Liver (tissue), 9 donors: ENCODE results near the gene COX10. TPM values are rescaled to one million over a fixed set of nuclear protein-coding genes. Genes with fewer than 3 reads are reported as not detected.

ENCODE experiments used
- DNase-seq: peaks from one replicate; pipeline ENCODE4 v3.0.0-alpha.2; 2017; ENCODE audit warnings: low spot score
- H3K27ac ChIP-seq, 2 donors: one replicate each; pipeline ENCODE4 v1.7.0; 2013; ENCODE audit warnings: inconsistent platforms in 2 of 2, low read length in 2 of 2, control low read depth in 1 of 2, low read depth in 1 of 2, mild to moderate bottlenecking in 1 of 2
- H3K27me3 ChIP-seq, 4 donors: one replicate each; pipeline versions ENCODE4 v1.6.1 to v1.7.0; 2013; ENCODE audit warnings: low read length in 3 of 4, inconsistent platforms in 1 of 4, mild to moderate bottlenecking in 1 of 4, moderate library complexity in 1 of 4; ENCODE audit not compliant: control insufficient read depth in 4 of 4, insufficient read depth in 4 of 4
- H3K36me3 ChIP-seq, 4 donors: one replicate each; pipeline versions ENCODE4 v1.6.1 to v1.7.0; 2013; ENCODE audit warnings: low read length in 3 of 4, mild to moderate bottlenecking in 3 of 4, low read depth in 1 of 4, moderate library complexity in 1 of 4; ENCODE audit not compliant: control insufficient read depth in 4 of 4, insufficient read depth in 3 of 4
- H3K4me1 ChIP-seq, 4 donors: one replicate each; pipeline versions ENCODE4 v1.6.1 to v1.7.0; 2013; ENCODE audit warnings: low read length in 3 of 4, mild to moderate bottlenecking in 3 of 4, moderate library complexity in 1 of 4; ENCODE audit not compliant: control insufficient read depth in 4 of 4, insufficient read depth in 4 of 4
- H3K4me3 ChIP-seq, 3 donors: one replicate each; pipeline versions ENCODE4 v1.6.1 to v1.7.0; 2013; ENCODE audit warnings: low read length in 3 of 3, control low read depth in 1 of 3, low read depth in 1 of 3, mild to moderate bottlenecking in 1 of 3
- H3K9ac ChIP-seq, 2 donors: one replicate each; pipeline ENCODE4 v1.7.0; 2013; ENCODE audit warnings: low read length in 2 of 2, mild to moderate bottlenecking in 2 of 2, moderate library complexity in 2 of 2, control low read depth in 1 of 2, low read depth in 1 of 2
- H3K9me3 ChIP-seq, 4 donors: one replicate each; pipeline versions ENCODE4 v1.6.1 to v1.7.0; 2013; ENCODE audit warnings: low read length in 3 of 4; ENCODE audit not compliant: control insufficient read depth in 4 of 4
- EGR1 ChIP-seq, 2 donors: IDR thresholded peaks; 2 replicates each; pipeline ENCODE4 v1.6.1; 2016 to 2018; ENCODE audit warnings: antibody characterized with exemption in 2 of 2, low read depth in 2 of 2
- FOXA1 ChIP-seq: IDR thresholded peaks from 2 replicates; pipeline ENCODE4 v1.6.1; 2016; ENCODE audit warnings: antibody characterized with exemption
- FOXA2 ChIP-seq: IDR thresholded peaks from 2 replicates; pipeline ENCODE4 v1.6.1; 2016; ENCODE audit warnings: antibody characterized with exemption
- GABPA ChIP-seq, 2 donors: IDR thresholded peaks in 1 of 2; conservative IDR thresholded peaks in 1 of 2; 2 replicates each; pipeline ENCODE4 v1.6.1; 2016; ENCODE audit warnings: antibody characterized with exemption in 2 of 2, mild to moderate bottlenecking in 1 of 2, moderate library complexity in 1 of 2
- HNF4A ChIP-seq, 2 donors: conservative IDR thresholded peaks; 2 replicates each; pipeline ENCODE4 v1.6.1; 2016; ENCODE audit warnings: antibody characterized with exemption in 2 of 2, mild to moderate bottlenecking in 2 of 2
- HNF4G ChIP-seq: IDR thresholded peaks from 2 replicates; pipeline ENCODE4 v1.6.1; 2016; ENCODE audit warnings: antibody characterized with exemption
- JUND ChIP-seq, 2 donors: IDR thresholded peaks; 2 replicates each; pipeline ENCODE4 v1.6.1; 2016; ENCODE audit warnings: antibody characterized with exemption in 2 of 2
- NR2F2 ChIP-seq: IDR thresholded peaks from 2 replicates; pipeline ENCODE4 v1.6.1; 2016; ENCODE audit warnings: antibody characterized with exemption
- RXRA ChIP-seq, 2 donors: IDR thresholded peaks; 2 replicates each; pipeline ENCODE4 v1.6.1; 2017 to 2018; ENCODE audit warnings: antibody characterized with exemption in 2 of 2, mild to moderate bottlenecking in 1 of 2
- SP1 ChIP-seq: IDR thresholded peaks from 2 replicates; pipeline ENCODE4 v1.6.1; 2018; ENCODE audit warnings: antibody characterized with exemption, mild to moderate bottlenecking
- TAF1 ChIP-seq: conservative IDR thresholded peaks from 2 replicates; pipeline ENCODE4 v1.6.1; 2016; ENCODE audit warnings: antibody characterized with exemption, mild to moderate bottlenecking
- YY1 ChIP-seq: IDR thresholded peaks from 2 replicates; pipeline ENCODE4 v1.6.1; 2016; ENCODE audit warnings: antibody characterized with exemption, mild to moderate bottlenecking
- WGBS: extraction: QIAGEN DNeasy Blood & Tissue Kit; methylation state at CpG from one replicate; pipeline ENCODE4 v1.1.7; 2013; 5-methylcytosine and 5-hydroxymethylcytosine counted together
- polyA plus RNA-seq, 2 donors: library from polyadenylated mRNA; stranded (reverse) in 1 of 2; unstranded in 1 of 2; fragments of 200-250 nt in 1 of 2; fragments of >200 nt in 1 of 2; fragmentation: Nextera tagmentation in 1 of 2; extraction: Ambion mirVana in 1 of 2; gene quantifications; one replicate each; pipeline versions ENCODE4 v1.2.1 to v1.2.3, GENCODE V29; 2013 to 2015
- total RNA-seq, 2 donors: library from RNA; depleted of rRNA; stranded (reverse); fragments of >200 nt; gene quantifications; one replicate each; pipeline ENCODE4 v1.2.3, GENCODE V29; 2014
- TF ChIP-seq, protein P1 (sequence below): fragments of 150-350 bp; IDR thresholded peaks from 2 replicates; pipeline ENCODE4 v1.5.1; 2017; ENCODE audit warnings: improper control_type of control experiment, low read depth, low read length; ENCODE audit not compliant: missing input control
- TF ChIP-seq, protein P2 (sequence below): IDR thresholded peaks from 2 replicates; pipeline ENCODE4 v1.6.1; 2016; ENCODE audit warnings: antibody characterized with exemption
- TF ChIP-seq, protein P3 (sequence below): IDR thresholded peaks from 2 replicates; pipeline ENCODE4 v1.6.1; 2016; ENCODE audit warnings: antibody characterized with exemption
- TF ChIP-seq, protein P4 (sequence below): IDR thresholded peaks from 2 replicates; pipeline ENCODE4 v1.6.1; 2016; ENCODE audit warnings: antibody characterized with exemption
- TF ChIP-seq, protein P5 (sequence below): IDR thresholded peaks from 2 replicates; pipeline ENCODE4 v1.6.1; 2016; ENCODE audit warnings: antibody characterized with exemption, mild to moderate bottlenecking
- donor health status: healthy.
- donor health status: healthy.
- donor health status: healthy.
- donor health status: healthy.
- donor health status: healthy.

The COX10 gene
- total and polyA plus RNA-seq, 4 donors = 7.0 to 15.1 (median 8.7) TPM

DNA sequence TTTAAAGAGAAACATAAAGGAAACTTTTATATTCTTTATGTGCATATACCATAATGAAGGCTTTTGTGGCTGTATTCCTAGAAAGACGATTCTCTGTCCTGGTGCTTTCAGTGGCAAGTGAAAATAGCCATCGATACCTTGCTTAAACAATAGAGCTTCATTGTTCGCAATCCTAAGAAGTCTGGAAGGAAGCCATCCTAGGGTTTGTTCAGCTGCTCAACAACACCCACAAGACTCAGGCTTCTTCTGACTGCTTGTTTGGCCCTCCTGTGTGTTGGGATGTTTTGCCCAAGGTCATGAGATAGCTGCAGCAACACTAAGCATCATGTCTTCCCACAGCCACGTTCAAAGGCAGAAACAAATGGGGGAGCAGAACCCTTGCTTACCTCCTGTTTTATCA is 36.1 kb upstream of the COX10 start (continued):
- TF ChIP-seq, protein P1, sequence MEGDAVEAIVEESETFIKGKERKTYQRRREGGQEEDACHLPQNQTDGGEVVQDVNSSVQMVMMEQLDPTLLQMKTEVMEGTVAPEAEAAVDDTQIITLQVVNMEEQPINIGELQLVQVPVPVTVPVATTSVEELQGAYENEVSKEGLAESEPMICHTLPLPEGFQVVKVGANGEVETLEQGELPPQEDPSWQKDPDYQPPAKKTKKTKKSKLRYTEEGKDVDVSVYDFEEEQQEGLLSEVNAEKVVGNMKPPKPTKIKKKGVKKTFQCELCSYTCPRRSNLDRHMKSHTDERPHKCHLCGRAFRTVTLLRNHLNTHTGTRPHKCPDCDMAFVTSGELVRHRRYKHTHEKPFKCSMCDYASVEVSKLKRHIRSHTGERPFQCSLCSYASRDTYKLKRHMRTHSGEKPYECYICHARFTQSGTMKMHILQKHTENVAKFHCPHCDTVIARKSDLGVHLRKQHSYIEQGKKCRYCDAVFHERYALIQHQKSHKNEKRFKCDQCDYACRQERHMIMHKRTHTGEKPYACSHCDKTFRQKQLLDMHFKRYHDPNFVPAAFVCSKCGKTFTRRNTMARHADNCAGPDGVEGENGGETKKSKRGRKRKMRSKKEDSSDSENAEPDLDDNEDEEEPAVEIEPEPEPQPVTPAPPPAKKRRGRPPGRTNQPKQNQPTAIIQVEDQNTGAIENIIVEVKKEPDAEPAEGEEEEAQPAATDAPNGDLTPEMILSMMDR = no peak
- TF ChIP-seq HNF4G = no peak
- no peak for TF ChIP-seq YY1
- TF ChIP-seq, protein P2, sequence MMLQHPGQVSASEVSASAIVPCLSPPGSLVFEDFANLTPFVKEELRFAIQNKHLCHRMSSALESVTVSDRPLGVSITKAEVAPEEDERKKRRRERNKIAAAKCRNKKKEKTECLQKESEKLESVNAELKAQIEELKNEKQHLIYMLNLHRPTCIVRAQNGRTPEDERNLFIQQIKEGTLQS = no peak
- no peak for TF ChIP-seq RXRA (IDR thresholded peaks at IDR 0.05)
- TF ChIP-seq, protein P3, sequence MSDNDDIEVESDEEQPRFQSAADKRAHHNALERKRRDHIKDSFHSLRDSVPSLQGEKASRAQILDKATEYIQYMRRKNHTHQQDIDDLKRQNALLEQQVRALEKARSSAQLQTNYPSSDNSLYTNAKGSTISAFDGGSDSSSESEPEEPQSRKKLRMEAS = no peak
- no peak for TF ChIP-seq FOXA1
- TF ChIP-seq JUND (IDR thresholded peaks at IDR 0.05) = no peak

DNA sequence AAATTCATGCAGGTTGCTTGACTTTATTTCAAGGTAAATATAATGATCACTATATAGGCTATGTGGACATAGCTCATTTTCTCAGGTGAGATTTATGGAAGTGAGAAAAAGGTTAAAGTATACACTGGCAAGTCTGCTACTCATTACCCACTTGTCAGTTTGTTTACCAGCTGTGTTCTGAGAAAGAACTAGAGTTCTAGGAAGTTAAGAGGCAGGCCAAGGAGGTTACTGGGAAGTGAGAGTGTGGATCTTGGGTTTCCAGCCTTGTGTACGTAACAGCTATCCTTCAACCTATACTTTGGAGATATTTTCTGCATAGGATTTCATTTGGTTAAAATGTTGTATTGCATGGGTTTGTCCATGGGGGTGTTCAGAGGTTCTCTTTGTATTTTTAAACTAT is 31.9 kb upstream of the COX10 start:
- no peak overlapping the region for H3K4me3 ChIP-seq
- WGBS = 93% methylated on average over 1 of the region's 1 CpG
- no peak overlapping the region for H3K27ac ChIP-seq
- H3K27me3 ChIP-seq = no peaks in the 10 kb centered on the region
- H3K9ac ChIP-seq = no peak overlapping the region
- H3K36me3 ChIP-seq = peaks cover 0 to 13% (median 8%) of the 10 kb centered on the region in 4 donors
- H3K4me1 ChIP-seq = no peaks in the 10 kb centered on the region
- no peak for DNase-seq
- H3K9me3 ChIP-seq = no peaks in the 10 kb centered on the region
- TF ChIP-seq RXRA (IDR thresholded peaks at IDR 0.05) (no peak), HNF4A (conservative IDR thresholded peaks at IDR 0.05) (no peak), NR2F2 (no peak), SP1 (no peak), YY1 (no peak), FOXA1 (no peak), JUND (IDR thresholded peaks at IDR 0.05) (no peak), FOXA2 (no peak), GABPA (IDR thresholded peaks at IDR 0.05 in 1 of 2, conservative IDR thresholded peaks at IDR 0.05 in 1 of 2) (no peak), TAF1 (no peak), EGR1 (IDR thresholded peaks at IDR 0.05; ENCODE audit: low read depth in 2 of 2) (no peak)
- TF ChIP-seq, protein P3 = no peak
- TF ChIP-seq, protein P4, sequence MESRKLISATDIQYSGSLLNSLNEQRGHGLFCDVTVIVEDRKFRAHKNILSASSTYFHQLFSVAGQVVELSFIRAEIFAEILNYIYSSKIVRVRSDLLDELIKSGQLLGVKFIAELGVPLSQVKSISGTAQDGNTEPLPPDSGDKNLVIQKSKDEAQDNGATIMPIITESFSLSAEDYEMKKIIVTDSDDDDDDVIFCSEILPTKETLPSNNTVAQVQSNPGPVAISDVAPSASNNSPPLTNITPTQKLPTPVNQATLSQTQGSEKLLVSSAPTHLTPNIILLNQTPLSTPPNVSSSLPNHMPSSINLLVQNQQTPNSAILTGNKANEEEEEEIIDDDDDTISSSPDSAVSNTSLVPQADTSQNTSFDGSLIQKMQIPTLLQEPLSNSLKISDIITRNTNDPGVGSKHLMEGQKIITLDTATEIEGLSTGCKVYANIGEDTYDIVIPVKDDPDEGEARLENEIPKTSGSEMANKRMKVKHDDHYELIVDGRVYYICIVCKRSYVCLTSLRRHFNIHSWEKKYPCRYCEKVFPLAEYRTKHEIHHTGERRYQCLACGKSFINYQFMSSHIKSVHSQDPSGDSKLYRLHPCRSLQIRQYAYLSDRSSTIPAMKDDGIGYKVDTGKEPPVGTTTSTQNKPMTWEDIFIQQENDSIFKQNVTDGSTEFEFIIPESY = no peak
- TF ChIP-seq, protein P2 = no peak
- TF ChIP-seq, protein P5, sequence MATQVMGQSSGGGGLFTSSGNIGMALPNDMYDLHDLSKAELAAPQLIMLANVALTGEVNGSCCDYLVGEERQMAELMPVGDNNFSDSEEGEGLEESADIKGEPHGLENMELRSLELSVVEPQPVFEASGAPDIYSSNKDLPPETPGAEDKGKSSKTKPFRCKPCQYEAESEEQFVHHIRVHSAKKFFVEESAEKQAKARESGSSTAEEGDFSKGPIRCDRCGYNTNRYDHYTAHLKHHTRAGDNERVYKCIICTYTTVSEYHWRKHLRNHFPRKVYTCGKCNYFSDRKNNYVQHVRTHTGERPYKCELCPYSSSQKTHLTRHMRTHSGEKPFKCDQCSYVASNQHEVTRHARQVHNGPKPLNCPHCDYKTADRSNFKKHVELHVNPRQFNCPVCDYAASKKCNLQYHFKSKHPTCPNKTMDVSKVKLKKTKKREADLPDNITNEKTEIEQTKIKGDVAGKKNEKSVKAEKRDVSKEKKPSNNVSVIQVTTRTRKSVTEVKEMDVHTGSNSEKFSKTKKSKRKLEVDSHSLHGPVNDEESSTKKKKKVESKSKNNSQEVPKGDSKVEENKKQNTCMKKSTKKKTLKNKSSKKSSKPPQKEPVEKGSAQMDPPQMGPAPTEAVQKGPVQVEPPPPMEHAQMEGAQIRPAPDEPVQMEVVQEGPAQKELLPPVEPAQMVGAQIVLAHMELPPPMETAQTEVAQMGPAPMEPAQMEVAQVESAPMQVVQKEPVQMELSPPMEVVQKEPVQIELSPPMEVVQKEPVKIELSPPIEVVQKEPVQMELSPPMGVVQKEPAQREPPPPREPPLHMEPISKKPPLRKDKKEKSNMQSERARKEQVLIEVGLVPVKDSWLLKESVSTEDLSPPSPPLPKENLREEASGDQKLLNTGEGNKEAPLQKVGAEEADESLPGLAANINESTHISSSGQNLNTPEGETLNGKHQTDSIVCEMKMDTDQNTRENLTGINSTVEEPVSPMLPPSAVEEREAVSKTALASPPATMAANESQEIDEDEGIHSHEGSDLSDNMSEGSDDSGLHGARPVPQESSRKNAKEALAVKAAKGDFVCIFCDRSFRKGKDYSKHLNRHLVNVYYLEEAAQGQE = no peak
- TF ChIP-seq, protein P1 = no peak
